Measurements from ENCODE around the gene OXT. TPM values are rescaled to one million over a fixed set of nuclear protein-coding genes. Genes with fewer than 3 reads are reported as not detected.
A peak's percentile ranks its signal among the peaks of the same experiment; 100 is the strongest.

Gene OXT
- total RNA-seq, 1 donor, result not detected

GRCh38 chr20:3088031-3088430 is 16.6 kb downstream of the OXT start:
- DNase-seq (ENCODE audit: low read depth), result no peak
- H3K4me3 ChIP-seq (ENCODE audit: low read depth, low read length), result no peak overlapping the region
- TF ChIP-seq CTCF (IDR thresholded peaks at IDR 0.05; ENCODE audit: insufficient read depth, low read length), result no peak

GRCh38 chr20:3090565-3090964 is 19.1 kb downstream of the OXT start:
- no peak overlapping the region for H3K4me3 ChIP-seq (ENCODE audit: low read depth, low read length)
- no peak for DNase-seq (ENCODE audit: low read depth)
- TF ChIP-seq CTCF (IDR thresholded peaks at IDR 0.05; ENCODE audit: insufficient read depth, low read length), result no peak

GRCh38 chr20:3092611-3093379 is 21.4 kb downstream of the OXT start:
- no peak for DNase-seq (ENCODE audit: low read depth)
- TF ChIP-seq CTCF (IDR thresholded peaks at IDR 0.05; ENCODE audit: insufficient read depth, low read length), result no peak
- H3K4me3 ChIP-seq (ENCODE audit: low read depth, low read length), result peak overlapping the region; percentile 37

- TF ChIP-seq CTCF (IDR thresholded peaks at IDR 0.05; ENCODE audit: insufficient read depth, low read length), result no peak
Measured at GRCh38 chr20:3093861-3094361, 22.5 kb downstream of the OXT start.

GRCh38 chr20:3094848-3095629 is 23.6 kb downstream of the OXT start:
- DNase-seq (ENCODE audit: low read depth), result no peak
- no peak for TF ChIP-seq CTCF (IDR thresholded peaks at IDR 0.05; ENCODE audit: insufficient read depth, low read length)
- H3K4me3 ChIP-seq (ENCODE audit: low read depth, low read length), result no peak overlapping the region

More at GRCh38 chr20:3093861-3094361, 22.5 kb downstream of the OXT start:
- DNase-seq (ENCODE audit: low read depth), result no peak
- no peak overlapping the region for H3K4me3 ChIP-seq (ENCODE audit: low read depth, low read length)

GRCh38 chr20:3100480-3100879 is 29.1 kb downstream of the OXT start:
- no peak for TF ChIP-seq CTCF (IDR thresholded peaks at IDR 0.05; ENCODE audit: insufficient read depth, low read length)
- DNase-seq (ENCODE audit: low read depth), result no peak
- no peak overlapping the region for H3K4me3 ChIP-seq (ENCODE audit: low read depth, low read length)

Measured in fibroblast of the aortic adventitia (primary cell).